ENCODE measurements around the gene KRTAP4-11. TPM values are rescaled to one million over a fixed set of nuclear protein-coding genes. Genes with fewer than 3 reads are reported as not detected.

Gene KRTAP4-11
- total and polyA plus RNA-seq, 2 of the 8 experiments (the other 6 are each of a cell fraction or from before 2014, with no cell fraction given) = not detected

DNA sequence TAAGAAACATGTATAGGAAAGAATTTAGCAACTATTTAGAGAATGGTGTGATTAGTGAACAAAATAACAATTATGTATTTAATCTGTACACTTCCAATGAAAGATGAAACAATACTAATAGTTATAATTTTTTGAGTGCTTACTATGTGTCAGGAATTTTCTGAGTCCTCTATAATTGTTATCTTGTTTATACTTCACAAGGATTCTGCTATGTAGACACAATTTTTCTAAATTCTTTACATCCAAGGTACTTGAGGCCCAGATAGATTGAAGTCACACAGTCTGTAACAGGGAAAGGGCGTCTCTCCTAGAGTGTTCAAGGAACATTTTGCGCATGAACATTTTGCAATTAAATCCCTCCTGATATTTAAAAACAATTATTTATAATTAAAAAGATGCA is 6.9 kb upstream of the KRTAP4-11 start:
- no peak overlapping the region for H3K18ac ChIP-seq (ENCODE audit: extremely low read depth, low read length)
- no peaks in the 10 kb centered on the region for H3K79me1 ChIP-seq (ENCODE audit: low read depth, low read length)
- H4K91ac ChIP-seq (replicated peaks; ENCODE audit: insufficient read length, low read length) = no peak overlapping the region
- H3K14ac ChIP-seq (ENCODE audit: insufficient read length) = no peak overlapping the region
- H3K4me1 ChIP-seq (replicated peaks in 1 of 4; ENCODE audit: control insufficient read depth in 3 of 4, insufficient read depth in 4 of 4, low read length in 3 of 4) = no peaks in the 10 kb centered on the region
- CTCF ChIA-PET (ENCODE audit: partially characterized antibody) = no interaction called here
- no peak for DNase-seq (ENCODE audit: low read depth in 1 of 2, low spot score in 2 of 2)
- WGBS, 2 experiments (ENCODE audit: extremely low coverage in 1 of 2, insufficient coverage in 1 of 2, insufficient read length in 1 of 2, insufficient replicate concordance in 2 of 2, low coverage in 1 of 2, low lambda C conversion rate in 2 of 2, missing lambda C conversion rate in 1 of 2) = 83% methylated on average over 2 of the region's 2 CpGs; no CpG with 5 or more reads in 1 of the 2 experiments
- no peak overlapping the region for H3K4me2 ChIP-seq (ENCODE audit: insufficient read depth in 1 of 2, low read depth in 2 of 2, low read length in 2 of 2)
- no peak overlapping the region for H4K8ac ChIP-seq (ENCODE audit: extremely low read depth, insufficient read depth, low read length)
- H2BK15ac ChIP-seq (ENCODE audit: low read length) = no peak overlapping the region
- H3K4me3 ChIP-seq (ENCODE audit: extremely low read depth in 1 of 4, insufficient read depth in 2 of 4, low read depth in 3 of 4, low read length in 4 of 4) = no peak overlapping the region
- H3K9me3 ChIP-seq (ENCODE audit: insufficient read depth in 2 of 2, low read depth in 1 of 2, low read length in 1 of 2) = 0 out of 4 replicates have a peak, but pooled peaks cover 0 to 5% of the 10 kb centered on the region in 2 experiments
- no peak overlapping the region for H2BK5ac ChIP-seq (ENCODE audit: low read depth, low read length)
- FAIRE-seq = no peak
- H4K20me1 ChIP-seq (replicated peaks in 1 of 2; ENCODE audit: control insufficient read depth in 1 of 2, insufficient read depth in 2 of 2, low read length in 2 of 2) = no peaks in the 10 kb centered on the region
- no peak overlapping the region for H2BK12ac ChIP-seq (ENCODE audit: low read depth, low read length)
- no peak overlapping the region for H3K9ac ChIP-seq (replicated peaks in 1 of 4; ENCODE audit: extremely low read depth in 1 of 4, low read depth in 3 of 4, low read length in 3 of 4)
- H3K36me3 ChIP-seq (ENCODE audit: control insufficient read depth in 2 of 4, insufficient read depth in 4 of 4, low read length in 3 of 4) = no peaks in the 10 kb centered on the region
- H2BK120ac ChIP-seq (replicated peaks; ENCODE audit: low read depth, low read length) = no peak overlapping the region
- H3K79me2 ChIP-seq (ENCODE audit: control insufficient read depth in 1 of 2, insufficient read depth in 2 of 2, low read length in 2 of 2) = no peaks in the 10 kb centered on the region
- H2BK20ac ChIP-seq (ENCODE audit: low read length) = no peak overlapping the region
- no peak overlapping the region for H2AK5ac ChIP-seq (ENCODE audit: low read depth, low read length)
- H2AFZ ChIP-seq (ENCODE audit: low read length) = no peak overlapping the region
- no peak overlapping the region for H3K23ac ChIP-seq (ENCODE audit: insufficient read length)
- H3K27me3 ChIP-seq (replicated peaks in 1 of 4; ENCODE audit: control insufficient read depth in 3 of 4, extremely low read depth in 1 of 4, insufficient read depth in 3 of 4, low read length in 3 of 4) = no peaks in the 10 kb centered on the region
- H3K27ac ChIP-seq (ENCODE audit: low read depth, low read length) = no peak overlapping the region
- H4K5ac ChIP-seq (ENCODE audit: insufficient read length, low read depth, low read length) = no peak overlapping the region
- H3K4ac ChIP-seq (replicated peaks; ENCODE audit: insufficient read length, low read depth, low read length) = no peak overlapping the region
- no peak overlapping the region for H3K56ac ChIP-seq (replicated peaks; ENCODE audit: insufficient read length, low read depth, low read length)
- TF ChIP-seq TAF7 (optimal IDR thresholded peaks at IDR 0.05; ENCODE audit: borderline replicate concordance, low read depth, low read length) = no peak
- TF ChIP-seq, protein P1, sequence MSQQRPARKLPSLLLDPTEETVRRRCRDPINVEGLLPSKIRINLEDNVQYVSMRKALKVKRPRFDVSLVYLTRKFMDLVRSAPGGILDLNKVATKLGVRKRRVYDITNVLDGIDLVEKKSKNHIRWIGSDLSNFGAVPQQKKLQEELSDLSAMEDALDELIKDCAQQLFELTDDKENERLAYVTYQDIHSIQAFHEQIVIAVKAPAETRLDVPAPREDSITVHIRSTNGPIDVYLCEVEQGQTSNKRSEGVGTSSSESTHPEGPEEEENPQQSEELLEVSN (IDR thresholded peaks at IDR 0.05) = no peak
- no peak for TF ChIP-seq CBX5 (IDR thresholded peaks at IDR 0.05; ENCODE audit: low read depth, low read length)
- TF ChIP-seq RFX5 (IDR thresholded peaks at IDR 0.05; ENCODE audit: borderline replicate concordance, low read depth, low read length) = no peak
- no peak for TF ChIP-seq NRF1 (IDR thresholded peaks at IDR 0.05; ENCODE audit: low read depth, low read length)
- no peak for TF ChIP-seq NANOG (IDR thresholded peaks at IDR 0.05; ENCODE audit: insufficient read depth, low read depth, low read length, poor library complexity, severe bottlenecking)
- no peak for TF ChIP-seq JUND (IDR thresholded peaks at IDR 0.05; ENCODE audit: low read length)
- no peak for TF ChIP-seq POLR2A (IDR thresholded peaks at IDR 0.05; ENCODE audit: control extremely low read depth in 1 of 2, low read depth in 2 of 2, low read length in 2 of 2)
- no peaks in the 10 kb centered on the region; the same call in 1 of the 2 replicates for H3K23me2 ChIP-seq (ENCODE audit: low read depth, low read length)
- POLR2A ChIA-PET (ENCODE audit: partially characterized antibody) = no interaction called here
